Neutrophil (primary cell): ENCODE measurements around the gene HMGXB4.

Source experiments
- H3K27ac ChIP-seq: fragments of 200-600 bp; sonication (generic); 2 replicates; pipeline ENCODE4 v1.5.1; 2016; ENCODE audit warnings: mild to moderate bottlenecking, moderate library complexity
- H3K27me3 ChIP-seq: fragments of 200-600 bp; sonication (generic); 2 replicates; pipeline ENCODE4 v1.6.0; 2016; ENCODE audit warnings: mild to moderate bottlenecking
- H3K36me3 ChIP-seq: fragments of 200-600 bp; sonication (generic); 2 replicates; pipeline ENCODE4 v1.5.1; 2017
- H3K4me1 ChIP-seq, 2 experiments: fragments of 200-600 bp in 1 of 2; sonication (generic) in 1 of 2; 1 replicate in 1 of 2; 2 replicates in 1 of 2; pipeline versions ENCODE4 v1.5.1 to v1.6.1; 2013 to 2016; ENCODE audit warnings: low read depth in 1 of 2, low read length in 1 of 2, mild to moderate bottlenecking in 1 of 2, moderate library complexity in 1 of 2; ENCODE audit not compliant: control insufficient read depth in 1 of 2, insufficient read depth in 1 of 2
- H3K4me3 ChIP-seq, 2 experiments: fragments of 200-600 bp in 1 of 2; sonication (generic) in 1 of 2; 1 replicate in 1 of 2; 2 replicates in 1 of 2; pipeline ENCODE4 v1.5.1; 2013 to 2016; ENCODE audit warnings: low read depth in 1 of 2, low read length in 1 of 2, mild to moderate bottlenecking in 1 of 2, moderate library complexity in 1 of 2
- H3K9me3 ChIP-seq: fragments of 200-600 bp; sonication (generic); 2 replicates; pipeline ENCODE4 v1.5.1; 2016
- TF ChIP-seq, protein P1 (sequence below): fragments of 200-600 bp; sonication (generic); IDR thresholded peaks from 2 replicates; pipeline ENCODE4 v1.5.1; 2016; ENCODE audit warnings: antibody characterized with exemption

The HMGXB4 gene

GRCh38 chr22:35322126-35322525, 64.8 kb downstream of the HMGXB4 start:
- peaks cover 100% of the 10 kb centered on the region for H3K36me3 ChIP-seq
- H3K27ac ChIP-seq = no peak overlapping the region
- no peaks in the 10 kb centered on the region for H3K9me3 ChIP-seq
- H3K4me1 ChIP-seq = peaks cover 3% of the 10 kb centered on the region in 2 experiments
- no peak overlapping the region for H3K4me3 ChIP-seq
- TF ChIP-seq, protein P1, sequence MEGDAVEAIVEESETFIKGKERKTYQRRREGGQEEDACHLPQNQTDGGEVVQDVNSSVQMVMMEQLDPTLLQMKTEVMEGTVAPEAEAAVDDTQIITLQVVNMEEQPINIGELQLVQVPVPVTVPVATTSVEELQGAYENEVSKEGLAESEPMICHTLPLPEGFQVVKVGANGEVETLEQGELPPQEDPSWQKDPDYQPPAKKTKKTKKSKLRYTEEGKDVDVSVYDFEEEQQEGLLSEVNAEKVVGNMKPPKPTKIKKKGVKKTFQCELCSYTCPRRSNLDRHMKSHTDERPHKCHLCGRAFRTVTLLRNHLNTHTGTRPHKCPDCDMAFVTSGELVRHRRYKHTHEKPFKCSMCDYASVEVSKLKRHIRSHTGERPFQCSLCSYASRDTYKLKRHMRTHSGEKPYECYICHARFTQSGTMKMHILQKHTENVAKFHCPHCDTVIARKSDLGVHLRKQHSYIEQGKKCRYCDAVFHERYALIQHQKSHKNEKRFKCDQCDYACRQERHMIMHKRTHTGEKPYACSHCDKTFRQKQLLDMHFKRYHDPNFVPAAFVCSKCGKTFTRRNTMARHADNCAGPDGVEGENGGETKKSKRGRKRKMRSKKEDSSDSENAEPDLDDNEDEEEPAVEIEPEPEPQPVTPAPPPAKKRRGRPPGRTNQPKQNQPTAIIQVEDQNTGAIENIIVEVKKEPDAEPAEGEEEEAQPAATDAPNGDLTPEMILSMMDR = no peak
- no peaks in the 10 kb centered on the region for H3K27me3 ChIP-seq

GRCh38 chr22:35322893-35323292, 65.6 kb downstream of the HMGXB4 start:
- no peaks in the 10 kb centered on the region for H3K27me3 ChIP-seq
- peaks cover 10 to 11% of the 10 kb centered on the region in 2 experiments for H3K4me1 ChIP-seq
- H3K27ac ChIP-seq = no peak overlapping the region
- H3K4me3 ChIP-seq = no peak overlapping the region
- TF ChIP-seq, protein P1 = no peak
- H3K9me3 ChIP-seq = no peaks in the 10 kb centered on the region
- H3K36me3 ChIP-seq = peaks cover 100% of the 10 kb centered on the region

GRCh38 chr22:35323305-35323704, 66.0 kb downstream of the HMGXB4 start:
- no peaks in the 10 kb centered on the region for H3K27me3 ChIP-seq
- no peak overlapping the region for H3K4me3 ChIP-seq
- H3K9me3 ChIP-seq = no peaks in the 10 kb centered on the region
- H3K27ac ChIP-seq = peak overlapping the region; percentile 36
- TF ChIP-seq, protein P1 = no peak
- H3K36me3 ChIP-seq = peaks cover 100% of the 10 kb centered on the region
- peaks cover 15% of the 10 kb centered on the region in 2 experiments for H3K4me1 ChIP-seq

DNA sequence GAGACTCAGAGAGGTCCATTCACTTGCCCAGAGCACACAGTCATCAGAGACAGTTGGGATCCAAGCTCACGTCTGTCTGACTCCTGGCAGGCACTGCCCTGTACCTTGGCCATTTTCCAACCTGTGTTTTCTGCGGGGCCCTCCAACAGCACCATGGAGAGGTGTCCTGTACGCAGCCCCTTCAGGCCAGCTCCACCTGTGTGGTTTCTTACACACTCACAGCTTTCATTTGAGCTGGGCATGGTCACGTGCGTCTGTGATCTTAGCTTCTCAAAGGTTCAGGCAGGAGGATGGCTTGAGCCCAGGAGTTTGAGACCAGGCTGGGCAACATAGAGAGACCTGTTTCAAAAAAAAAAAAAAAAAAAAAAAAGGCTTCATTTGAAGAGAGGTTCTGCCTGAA, 66.8 kb downstream of the HMGXB4 start:
- Histone ChIP-seq H3K36me3 (peaks cover 93% of the 10 kb centered on the region), H3K4me1 (peaks cover 22 to 23% of the 10 kb centered on the region in 2 experiments), H3K4me3 (no peak overlapping the region), H3K9me3 (no peaks in the 10 kb centered on the region), H3K27me3 (no peaks in the 10 kb centered on the region), H3K27ac (peak overlapping the region; percentile 36)
- TF ChIP-seq, protein P1 = no peak

DNA sequence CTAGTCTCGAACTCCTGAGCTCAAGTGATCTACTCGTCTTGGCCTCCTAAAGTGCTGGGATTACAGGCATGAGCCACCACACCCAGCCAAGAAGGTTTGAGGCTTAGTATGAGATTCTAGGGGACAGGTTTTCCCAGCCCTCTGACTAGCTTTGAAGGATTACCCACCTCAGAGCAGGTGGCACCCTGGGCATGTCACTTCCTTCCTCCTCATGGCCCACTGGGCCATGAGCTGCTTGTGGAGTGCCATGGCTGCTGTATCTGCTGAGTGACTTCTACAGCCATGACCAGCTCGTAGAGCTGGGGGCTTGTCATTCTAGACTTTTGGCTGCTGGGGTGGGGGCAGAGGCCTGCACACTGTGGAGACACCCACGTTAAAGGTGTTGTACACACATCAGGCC, 67.5 kb downstream of the HMGXB4 start:
- peak overlapping the region; percentile 10 for H3K27ac ChIP-seq
- H3K36me3 ChIP-seq = peaks cover 86% of the 10 kb centered on the region
- peaks cover 29 to 30% of the 10 kb centered on the region in 2 experiments for H3K4me1 ChIP-seq
- TF ChIP-seq, protein P1 = no peak
- H3K9me3 ChIP-seq = no peaks in the 10 kb centered on the region
- H3K27me3 ChIP-seq = no peaks in the 10 kb centered on the region
- H3K4me3 ChIP-seq = no peak overlapping the region

- TF ChIP-seq, protein P1 = no peak
- no peaks in the 10 kb centered on the region for H3K27me3 ChIP-seq
- H3K4me1 ChIP-seq = peaks cover 34% of the 10 kb centered on the region in 2 experiments
- no peak overlapping the region for H3K4me3 ChIP-seq
- H3K36me3 ChIP-seq = peaks cover 82% of the 10 kb centered on the region
- no peaks in the 10 kb centered on the region for H3K9me3 ChIP-seq
- H3K27ac ChIP-seq = peak overlapping the region; percentile 10
These were observed 67.9 kb downstream of the HMGXB4 start for GRCh38 chr22:35325209-35325608.
